ENCODE measurements around the gene EXOC3.
"Not testable (repeated sequence)": the region's sequence is repeated elsewhere in the genome, so short reads cannot be mapped to it uniquely, and the experiment has no call there.

The EXOC3 gene

GRCh38 chr5:486597-486996, 43.6 kb downstream of the EXOC3 start:
- not testable (repeated sequence) for DNase-seq (ENCODE audit: low spot score)

DNA sequence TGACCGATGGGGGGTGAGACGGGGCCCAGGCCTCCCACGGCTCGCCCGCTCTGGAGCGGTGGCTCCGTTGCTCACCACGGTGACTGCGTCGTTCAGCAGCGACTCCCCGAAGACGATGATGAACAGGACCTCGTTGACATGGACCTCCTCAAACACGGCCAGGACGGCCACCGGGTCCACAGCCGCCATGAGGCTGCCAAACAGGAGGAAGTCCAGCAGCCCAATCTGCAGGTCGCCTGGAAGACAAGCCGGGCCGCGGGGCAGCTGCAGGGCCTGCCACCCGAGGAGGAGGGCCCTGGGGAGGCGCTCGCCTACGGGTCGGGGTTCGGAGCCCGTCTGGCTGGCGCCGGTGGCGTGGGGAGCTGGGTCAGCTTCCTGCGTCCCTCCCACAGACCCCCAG, 45.3 kb downstream of the EXOC3 start:
- DNase-seq (ENCODE audit: low spot score), result no peak

DNA sequence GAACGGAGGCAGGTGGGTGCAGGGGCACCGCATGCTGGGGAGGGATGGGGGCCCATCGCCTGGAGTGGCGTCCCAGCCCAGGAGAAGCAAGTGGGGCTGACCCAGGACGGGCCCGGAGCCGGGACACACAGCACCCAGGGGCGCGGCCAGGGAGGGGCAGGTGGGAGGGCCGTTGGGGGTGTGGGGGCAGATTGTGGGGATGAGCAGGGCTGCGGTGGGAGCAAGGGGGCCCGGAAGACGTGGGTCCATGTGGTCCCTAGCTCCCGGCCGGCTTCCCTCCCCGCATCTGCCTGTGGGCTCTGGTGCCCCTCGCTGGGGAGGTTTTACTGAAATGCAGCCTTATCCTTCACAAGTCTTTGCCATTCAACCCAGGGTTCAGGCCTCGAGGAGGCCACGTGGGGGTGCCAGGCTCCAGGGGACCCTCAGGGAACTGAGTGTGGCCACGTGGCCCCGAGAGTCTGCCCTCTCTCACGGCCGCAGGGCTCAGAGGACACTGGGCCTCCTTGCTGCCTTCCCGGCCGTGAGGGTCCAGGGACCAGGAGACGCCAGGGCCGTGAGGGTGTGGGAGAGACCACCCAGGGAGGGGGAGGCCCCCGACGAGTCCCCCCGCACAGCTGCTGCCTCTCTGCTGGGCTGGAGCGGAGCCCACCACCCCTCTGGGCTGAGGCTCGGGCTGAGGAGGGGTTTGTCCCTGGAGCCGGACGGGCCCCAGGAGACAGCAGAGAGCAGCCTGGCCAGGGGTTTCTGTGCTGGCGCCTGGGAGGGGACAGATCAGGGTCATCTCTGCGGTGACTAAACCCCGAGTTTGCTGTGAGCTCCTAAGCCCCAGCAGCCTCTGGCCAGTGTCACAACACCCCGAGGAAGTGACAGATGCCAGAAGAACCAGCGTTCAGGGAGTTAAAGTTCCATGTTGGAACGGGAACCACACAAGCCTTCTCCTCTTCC, 46.0 kb downstream of the EXOC3 start:
- no peak for DNase-seq (ENCODE audit: low spot score)

- no peak for DNase-seq (ENCODE audit: low spot score)
These were observed 46.7 kb downstream of the EXOC3 start for GRCh38 chr5:489689-490080.

DNA sequence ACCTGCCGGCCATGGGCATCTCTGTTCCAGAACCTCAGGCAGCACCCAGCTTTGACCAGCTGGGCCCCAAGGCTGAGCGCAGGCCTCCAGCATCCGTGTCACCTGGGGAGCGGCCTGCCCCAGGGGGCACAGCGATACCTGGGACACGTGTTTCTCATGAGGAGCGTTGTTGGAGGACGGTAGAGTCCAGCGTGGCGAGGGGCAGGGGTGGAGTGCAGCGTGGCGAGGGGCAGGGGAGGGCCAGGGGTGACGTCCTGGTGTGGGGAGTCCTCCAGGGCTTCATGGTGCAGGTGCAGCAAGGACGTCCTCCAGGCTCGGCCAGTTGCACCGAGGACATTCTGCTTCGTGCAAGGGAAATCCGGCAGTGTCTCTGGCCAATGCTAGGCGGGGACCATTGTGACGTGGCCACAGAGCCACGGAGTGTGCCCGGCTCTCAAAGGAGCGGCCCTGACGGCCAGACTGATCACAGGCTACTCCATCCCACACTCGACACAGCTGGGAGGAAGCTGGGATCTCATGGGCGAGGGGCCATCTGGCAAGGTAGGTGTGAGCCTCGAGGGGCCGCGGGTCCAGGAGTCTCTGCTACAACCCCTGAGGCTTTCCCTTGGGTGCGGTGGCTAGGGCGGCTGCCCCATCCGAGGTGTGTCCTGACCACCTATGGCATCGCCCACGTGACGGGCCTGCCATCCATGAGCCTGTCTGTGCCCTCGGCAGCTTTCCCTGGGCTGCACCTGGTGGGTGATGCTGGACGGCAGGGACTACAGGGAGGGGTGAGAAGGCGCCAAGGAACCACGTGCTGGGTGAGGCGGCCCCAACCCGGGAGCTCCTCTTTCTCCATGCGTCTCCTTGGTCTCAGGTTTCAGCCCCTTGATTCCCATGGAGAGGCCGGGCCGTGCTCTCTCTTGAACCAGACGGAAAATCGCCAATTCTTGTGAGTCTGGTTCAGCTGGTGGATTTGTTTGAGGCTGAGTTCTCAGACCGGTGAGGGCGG, 47.4 kb downstream of the EXOC3 start:
- no peak for DNase-seq (ENCODE audit: low spot score)

GRCh38 chr5:491119-491855, 48.3 kb downstream of the EXOC3 start:
- DNase-seq (ENCODE audit: low spot score), result no peak

- DNase-seq (ENCODE audit: low spot score), result no peak
These were observed 48.8 kb downstream of the EXOC3 start for GRCh38 chr5:491856-492155.

- DNase-seq (ENCODE audit: low spot score), result no peak
These were observed 49.4 kb downstream of the EXOC3 start for GRCh38 chr5:492314-492893.

DNA sequence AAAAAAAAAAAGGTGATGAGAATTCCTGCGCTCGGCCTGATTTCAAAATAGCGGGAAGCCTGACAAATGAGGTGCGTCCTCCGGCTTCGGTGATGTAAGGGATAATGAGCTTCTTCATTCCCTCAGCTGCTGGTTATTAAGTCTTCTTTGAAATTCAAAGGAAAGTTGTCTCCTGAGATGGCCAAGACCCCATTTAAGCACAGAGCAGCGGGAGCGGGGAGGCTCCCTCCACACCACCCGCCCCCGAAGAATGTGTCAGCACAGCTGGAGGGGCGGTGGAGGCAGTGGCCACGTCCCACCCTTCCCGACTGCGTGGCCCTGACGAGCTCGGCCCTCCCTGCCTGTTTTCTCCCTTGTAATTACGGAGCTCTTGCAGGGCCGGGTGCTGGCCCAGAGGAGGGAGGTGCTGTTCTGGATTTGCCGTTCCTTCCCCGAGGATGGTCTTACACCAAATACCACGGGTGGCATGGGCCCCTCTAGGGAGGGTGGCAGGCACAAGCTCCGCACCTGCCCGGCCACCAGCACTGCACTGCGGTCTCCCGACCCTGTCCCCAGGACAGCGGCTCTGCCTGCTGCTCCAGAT, 50.2 kb downstream of the EXOC3 start:
- DNase-seq (ENCODE audit: low spot score), result no peak

DNA sequence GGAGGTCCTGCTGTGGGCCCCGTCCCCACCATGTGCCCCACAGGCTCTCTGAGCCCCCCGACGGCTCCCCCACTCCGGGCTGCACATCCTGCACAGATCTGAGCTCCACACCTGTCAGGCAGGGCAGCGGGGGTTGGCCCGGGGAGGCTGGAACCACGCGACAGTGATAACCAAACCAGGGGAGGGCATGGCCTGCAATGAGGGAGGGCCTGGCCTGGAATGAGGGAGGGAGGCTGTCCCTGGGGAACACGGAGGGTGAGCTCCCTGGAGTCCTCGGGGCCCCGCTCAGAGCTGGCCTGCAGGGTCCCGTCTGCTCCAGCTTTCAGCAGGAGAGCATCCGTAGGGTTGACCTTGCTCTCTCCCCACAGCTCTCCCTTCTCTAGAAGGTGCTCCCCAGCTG, 50.8 kb downstream of the EXOC3 start:
- no peak for DNase-seq (ENCODE audit: low spot score)

GRCh38 chr5:494667-495255, 51.8 kb downstream of the EXOC3 start:
- no peak for DNase-seq (ENCODE audit: low spot score)

DNA sequence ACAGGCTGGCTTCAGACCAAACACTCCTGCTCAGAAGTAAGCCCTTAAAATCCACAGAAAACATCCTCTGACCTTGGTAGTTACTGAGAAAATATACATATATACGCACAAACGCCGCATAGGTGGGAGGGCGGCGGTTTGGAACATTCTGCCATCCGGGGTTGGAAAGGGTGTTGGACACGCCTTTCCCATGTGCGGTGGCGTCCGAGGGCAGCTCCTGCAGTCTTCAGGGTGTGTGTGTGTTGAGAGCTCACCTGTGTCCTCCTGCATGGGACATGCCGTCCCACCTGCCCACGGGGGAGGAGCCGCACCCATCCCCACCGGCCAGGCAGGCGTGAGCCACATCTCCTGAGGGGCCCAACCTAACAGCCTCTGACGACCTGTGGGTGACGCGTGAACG, 53.1 kb downstream of the EXOC3 start:
- DNase-seq (ENCODE audit: low spot score), result no peak

DNA sequence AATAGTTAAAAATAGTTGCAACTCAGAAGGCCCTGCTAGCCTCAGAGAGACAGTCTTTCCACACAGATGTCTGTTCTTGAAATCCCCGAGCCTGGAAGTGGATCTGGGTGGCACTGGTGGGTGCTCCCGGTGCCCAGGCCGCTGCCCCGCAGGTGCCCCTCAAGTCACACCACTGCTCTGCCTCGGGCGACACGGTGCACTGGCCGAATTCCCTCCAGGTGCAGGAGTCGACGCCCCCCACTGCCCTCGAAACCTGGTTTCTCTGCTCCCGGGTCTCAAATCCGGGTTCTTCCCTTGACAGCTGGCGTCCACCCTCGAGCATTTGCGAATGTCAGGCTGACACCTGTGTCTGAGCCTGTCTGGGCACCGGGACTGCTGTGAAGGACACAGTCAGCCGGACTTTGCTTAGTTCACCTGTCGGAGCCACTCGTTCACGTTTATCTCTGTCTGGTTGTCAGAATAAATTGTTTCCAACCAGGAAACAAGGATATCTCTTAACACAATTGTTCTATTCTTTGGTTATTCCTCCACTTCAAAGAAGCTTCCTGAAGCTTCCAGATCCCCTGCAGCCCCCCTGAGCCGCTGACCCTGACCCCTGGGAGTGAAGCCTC, 54.2 kb downstream of the EXOC3 start:
- no peak for DNase-seq (ENCODE audit: low spot score)

DNA sequence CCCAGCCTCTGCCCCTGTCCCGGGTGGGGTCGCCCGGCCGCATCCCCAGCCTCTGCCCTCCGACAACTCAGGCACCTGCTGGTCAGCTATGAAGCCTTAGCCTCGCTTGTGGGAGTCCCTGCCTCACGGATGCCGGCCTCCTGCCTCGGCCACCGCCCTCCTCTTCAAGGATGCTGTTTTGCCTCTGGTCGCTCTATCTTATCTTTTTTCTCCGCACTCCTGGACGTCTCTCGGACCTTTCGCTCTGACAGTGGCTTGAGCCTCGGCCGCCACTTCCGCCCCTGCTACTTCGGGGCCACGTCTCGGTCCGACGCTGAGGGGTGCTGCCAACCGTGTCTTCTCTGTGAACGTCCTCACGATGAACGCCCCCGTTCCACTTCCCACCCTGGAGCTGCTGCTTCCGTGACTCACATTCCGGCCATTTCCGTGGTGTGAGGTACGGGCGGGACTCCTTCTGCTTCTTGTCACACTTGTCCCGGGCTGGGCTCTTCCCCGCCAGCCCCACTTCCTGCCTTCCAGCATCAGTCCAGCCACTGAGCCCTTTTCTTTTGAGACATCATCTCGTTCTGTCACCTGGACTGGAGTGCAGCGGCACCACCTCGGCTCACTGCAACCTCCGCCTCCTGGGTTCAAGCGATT, 55.0 kb downstream of the EXOC3 start:
- no peak for DNase-seq (ENCODE audit: low spot score)

DNA sequence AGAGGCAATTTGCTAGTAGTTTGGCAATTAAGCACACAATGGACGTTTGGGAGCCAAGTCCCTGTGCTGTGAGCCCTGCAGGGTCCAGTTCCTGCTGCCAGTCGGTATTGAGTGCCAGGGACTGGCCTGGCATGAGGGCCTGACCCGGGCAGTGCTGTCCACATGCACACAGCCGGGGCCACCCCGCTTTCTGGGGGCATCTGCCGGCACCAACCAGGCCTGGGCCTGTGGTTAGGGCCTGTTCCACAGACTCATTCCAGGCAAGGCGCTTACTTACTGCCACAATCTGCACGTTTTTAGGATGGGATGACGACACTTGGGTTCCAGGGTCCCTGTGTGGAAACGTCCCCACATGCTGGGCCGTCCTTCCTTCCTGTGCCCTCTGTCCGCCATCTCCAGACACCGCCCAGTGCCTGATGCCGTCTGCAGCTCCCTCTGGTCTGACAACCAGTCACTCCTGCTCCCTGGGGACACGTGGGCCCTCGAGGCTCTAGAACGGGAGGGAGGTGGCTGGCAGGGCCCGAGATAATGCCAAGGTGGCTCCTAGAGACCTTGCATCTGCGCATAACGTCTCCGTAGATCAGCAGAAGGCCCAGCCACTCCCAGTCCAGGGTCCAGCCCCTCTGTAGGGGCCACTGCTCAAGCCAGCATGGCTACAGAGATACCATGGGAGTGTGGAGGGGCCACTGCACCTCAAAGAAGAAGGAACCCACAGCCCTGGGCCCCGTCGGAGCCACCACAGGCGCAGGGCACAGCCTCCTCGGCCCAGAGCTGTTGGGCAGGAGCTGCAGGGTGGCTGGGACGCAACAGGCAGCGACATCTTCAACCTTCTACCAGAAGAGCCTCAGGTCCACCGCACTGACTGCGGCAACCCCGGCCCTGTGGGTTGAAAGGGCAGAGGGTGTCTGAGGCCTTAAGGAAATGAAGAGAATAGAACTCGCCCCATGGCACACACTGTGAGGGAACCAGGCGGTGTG, 56.5 kb downstream of the EXOC3 start:
- DNase-seq (ENCODE audit: low spot score), result no peak

DNA sequence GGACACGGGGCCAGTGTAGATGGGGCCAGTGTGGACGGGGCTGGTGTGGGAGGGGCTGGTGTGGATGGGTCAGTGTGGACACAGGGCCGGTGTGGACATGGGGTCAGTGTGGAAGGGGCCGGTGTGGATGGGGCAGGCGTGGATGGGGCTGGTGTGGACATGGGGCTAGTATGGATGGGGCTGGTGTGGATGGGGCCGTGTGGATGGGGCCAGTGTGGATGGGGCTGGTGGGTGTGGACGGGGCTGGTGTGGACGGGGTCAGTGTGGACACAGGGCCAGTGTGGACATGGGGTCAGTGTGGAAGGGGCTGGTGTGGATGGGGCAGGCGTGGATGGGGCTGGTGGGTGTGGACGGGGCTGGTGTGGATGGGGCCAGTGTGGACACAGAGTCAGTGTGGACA, 57.5 kb downstream of the EXOC3 start:
- no peak for DNase-seq (ENCODE audit: low spot score)

- DNase-seq (ENCODE audit: low spot score), result no peak
These were observed 58.3 kb downstream of the EXOC3 start for GRCh38 chr5:501105-501830.

DNA sequence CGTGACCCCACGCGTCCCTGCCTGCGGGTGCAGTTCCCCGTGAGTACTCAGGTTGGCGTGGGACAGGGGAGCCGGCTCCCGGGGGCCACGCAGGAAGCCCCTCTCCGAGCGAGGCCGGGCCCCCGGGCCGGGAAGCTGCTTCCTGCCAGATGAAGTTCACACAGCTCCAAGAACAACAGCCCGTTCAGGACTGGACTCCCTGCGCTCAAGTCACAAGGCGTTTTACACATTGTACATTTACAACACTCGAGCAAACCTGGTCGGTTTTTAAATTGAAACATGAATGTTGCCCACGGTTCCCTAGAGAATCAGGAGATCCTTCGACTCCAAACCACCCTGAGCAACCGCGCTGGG, 58.8 kb downstream of the EXOC3 start:
- DNase-seq (ENCODE audit: low spot score), result no peak

Measured in CD4-positive, alpha-beta T cell treated with Interleukin-6 at 100 ng/mL for 8 hours (primary cell).